Activated T-helper 2 cell treated with anti-CD3 and anti-CD28 coated beads, Interferon-gamma antibody, Interleukin-2, Interleukin-4, amounts not matched to agents 10 μg/mL and 5 μg/mL and 100 μg/mL, durations not matched to agents 14 hours and 24 hours and 36 hours (primary cell): ENCODE measurements around the gene PLA2G4C. TPM values are rescaled to one million over a fixed set of nuclear protein-coding genes. Genes with fewer than 3 reads are reported as not detected.
"Not testable (repeated sequence)": the region's sequence is repeated elsewhere in the genome, so short reads cannot be mapped to it uniquely, and the experiment has no call there.

Experiments
- DNase-seq: peaks from one replicate; pipeline ENCODE4 v3.0.0; 2021; ENCODE audit warnings: low spot score
- H3K27ac Mint-ChIP-seq: one replicate; pipeline ENCODE4 v1.8.0; 2021; ENCODE audit warnings: mixed read lengths
- H3K27me3 Mint-ChIP-seq: one replicate; pipeline ENCODE4 v1.8.0; 2021; ENCODE audit warnings: low read depth, mixed read lengths
- H3K36me3 Mint-ChIP-seq: one replicate; pipeline ENCODE4 v1.8.0; 2021; ENCODE audit warnings: low read depth, mixed read lengths
- H3K4me1 Mint-ChIP-seq: one replicate; pipeline ENCODE4 v1.8.0; 2021; ENCODE audit warnings: low read depth, mixed read lengths
- H3K4me3 Mint-ChIP-seq: one replicate; pipeline ENCODE4 v1.8.0; 2021; ENCODE audit warnings: low read depth, mild to moderate bottlenecking, moderate library complexity, mixed read lengths
- H3K9me3 Mint-ChIP-seq: one replicate; pipeline ENCODE4 v1.8.0; 2021; ENCODE audit warnings: mixed read lengths
- intact Hi-C: fragments of 100-400 bp; cut with micrococcal nuclease; formaldehyde crosslinking; loops from one replicate; pipeline ENCODE4 v1.15.1; 2023
- total RNA-seq: library from RNA; stranded (reverse); gene quantifications from 2 replicates; pipeline ENCODE4 v1.2.3, GENCODE V29; 2022

Gene PLA2G4C
- total RNA-seq, 1 donor from 2014 or later = 11.3 TPM

DNA sequence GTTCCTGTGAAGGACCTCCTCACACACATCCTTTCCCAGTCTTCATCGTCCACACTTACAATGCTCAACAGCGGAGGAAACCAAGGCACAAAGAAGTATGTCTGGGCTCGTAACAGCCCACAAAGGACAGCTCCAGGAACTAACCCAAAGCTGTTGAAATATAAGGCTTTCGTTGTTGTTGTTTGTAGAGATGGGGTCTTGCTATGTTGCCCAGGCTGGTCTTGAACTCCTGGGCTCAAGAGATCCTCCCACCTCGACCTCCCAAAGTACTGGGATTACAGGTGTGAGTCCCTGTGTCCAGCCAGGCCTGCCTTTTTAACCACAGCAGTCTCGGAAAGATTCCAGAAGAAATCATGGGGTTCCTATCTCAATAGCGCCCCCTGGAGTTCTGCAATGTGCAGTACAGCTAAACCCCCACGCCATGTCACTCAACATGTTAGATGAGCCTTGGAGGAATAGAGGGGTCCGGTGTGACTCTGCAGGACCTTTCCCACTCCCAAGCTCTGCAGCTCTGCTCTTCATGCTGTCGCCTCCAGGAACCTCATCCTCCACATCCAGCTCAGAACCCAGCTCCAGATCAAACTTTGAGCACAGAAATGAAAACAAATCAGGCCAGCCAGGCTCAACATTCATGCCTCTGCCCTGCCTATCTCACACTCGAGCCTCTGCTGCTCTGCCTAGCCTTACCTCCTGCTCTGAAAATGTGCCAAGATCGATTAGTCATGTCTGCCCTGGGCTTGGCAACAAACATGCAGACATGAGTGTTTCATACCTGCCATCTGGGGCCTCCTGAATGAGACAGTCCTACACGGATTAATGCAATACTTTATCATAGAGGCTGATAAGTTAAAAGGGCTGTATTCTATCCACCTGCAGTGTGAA, 7.5 kb downstream of the PLA2G4C start:
- Mint-ChIP-seq H3K9me3 (no peaks in the 10 kb centered on the region), H3K27ac (peak overlapping the region; percentile 1), H3K36me3 (peaks cover 5% of the 10 kb centered on the region), H3K27me3 (no peaks in the 10 kb centered on the region), H3K4me3 (no peak overlapping the region), H3K4me1 (peaks cover 9% of the 10 kb centered on the region)
- DNase-seq = no peak
- intact Hi-C loops = loop anchor here (10.0 kb wide), 1 partner anchor 162 kb away; no protein-coding TSS in a partner anchor

DNA sequence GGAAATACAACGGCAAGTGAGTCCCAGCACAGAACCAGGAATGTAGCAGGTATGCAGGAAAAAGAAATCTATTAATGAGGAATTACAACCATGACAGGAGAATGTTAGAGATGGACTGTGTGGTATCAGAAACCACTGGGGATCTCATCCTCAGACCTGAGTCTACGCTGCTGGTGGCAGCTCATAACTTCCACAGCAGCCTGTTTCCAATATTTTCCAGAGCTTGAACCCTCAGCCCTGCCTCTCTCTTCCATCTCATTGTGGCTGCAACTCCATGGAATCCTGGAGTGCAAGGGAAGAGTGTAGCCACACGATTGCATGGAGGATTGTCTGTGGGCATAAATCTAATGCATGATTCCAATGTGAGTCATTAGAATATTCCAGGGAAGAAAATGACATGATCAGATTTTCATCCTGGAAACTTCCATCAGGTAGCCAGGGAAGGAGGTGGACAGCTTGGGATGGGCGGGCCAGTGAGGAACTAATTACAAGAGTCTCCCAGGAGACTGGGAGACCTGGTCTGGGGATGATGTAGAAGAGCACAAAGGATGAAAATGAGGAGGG, 14.9 kb downstream of the PLA2G4C start:
- no peaks in the 10 kb centered on the region for H3K27me3 Mint-ChIP-seq
- H3K4me1 Mint-ChIP-seq = peaks cover 3% of the 10 kb centered on the region
- no peak for DNase-seq
- H3K36me3 Mint-ChIP-seq = peaks cover 8% of the 10 kb centered on the region
- intact Hi-C loops = no loop called here
- peaks cover 8% of the 10 kb centered on the region for H3K9me3 Mint-ChIP-seq
- no peak overlapping the region for H3K4me3 Mint-ChIP-seq
- no peak overlapping the region for H3K27ac Mint-ChIP-seq

DNA sequence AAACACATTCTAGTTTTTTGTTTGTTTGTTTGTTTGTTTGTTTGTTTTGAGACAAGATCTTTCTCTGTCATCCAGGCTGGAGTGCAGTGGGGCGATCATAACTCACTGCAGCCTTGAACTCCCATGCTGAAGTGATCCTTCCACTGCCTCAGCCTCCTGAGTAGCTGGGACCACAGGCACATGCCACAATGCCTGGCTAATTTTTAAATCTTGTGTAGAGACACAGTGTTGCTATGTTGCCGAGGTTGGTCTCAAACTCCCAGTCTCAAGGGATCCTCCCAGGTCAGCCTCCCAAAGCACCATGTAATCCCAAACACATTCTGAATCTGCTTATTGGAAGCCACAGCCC, 15.8 kb downstream of the PLA2G4C start:
- intact Hi-C loops = no loop called here
- no peaks in the 10 kb centered on the region for H3K27me3 Mint-ChIP-seq
- DNase-seq = no peak
- peaks cover 3% of the 10 kb centered on the region for H3K4me1 Mint-ChIP-seq
- H3K4me3 Mint-ChIP-seq = no peak overlapping the region
- peaks cover 8% of the 10 kb centered on the region for H3K9me3 Mint-ChIP-seq
- H3K36me3 Mint-ChIP-seq = peaks cover 8% of the 10 kb centered on the region
- H3K27ac Mint-ChIP-seq = no peak overlapping the region

DNA sequence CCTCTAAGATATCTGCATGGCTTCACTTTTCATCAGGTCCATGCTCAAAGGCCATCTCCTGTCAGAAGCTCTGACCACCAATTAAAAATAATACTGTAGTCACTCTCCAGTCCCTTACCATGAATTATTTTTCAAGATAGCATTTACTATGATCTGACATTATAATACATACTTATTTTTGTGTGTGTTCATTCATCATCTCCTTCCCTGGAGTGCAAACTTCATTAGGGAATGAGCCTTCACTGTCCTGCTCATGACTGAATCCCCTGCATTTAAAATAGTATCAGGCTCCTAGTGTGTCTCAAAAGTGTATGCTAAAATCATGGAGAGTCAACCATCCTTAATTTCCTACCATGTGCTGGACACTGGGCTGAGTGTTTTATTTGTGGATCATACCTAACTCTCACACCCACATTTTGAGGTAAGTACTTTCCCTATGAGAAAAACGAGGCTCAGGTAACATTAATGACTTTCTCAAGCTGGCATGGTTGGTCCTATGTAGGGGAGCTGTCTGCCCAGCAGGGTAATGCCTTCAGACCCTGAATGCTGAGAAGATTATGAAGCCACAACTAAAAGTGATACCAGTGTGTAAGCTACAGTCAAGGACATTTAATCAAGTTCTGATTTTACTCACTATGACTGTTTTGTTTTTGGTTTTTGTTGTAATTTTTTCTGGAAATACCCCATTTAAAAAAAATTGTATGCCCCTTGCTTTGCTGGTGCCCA, 16.3 kb downstream of the PLA2G4C start:
- intact Hi-C loops = no loop called here
- no peak overlapping the region for H3K27ac Mint-ChIP-seq
- DNase-seq = no peak
- peaks cover 8% of the 10 kb centered on the region for H3K36me3 Mint-ChIP-seq
- H3K4me1 Mint-ChIP-seq = peaks cover 3% of the 10 kb centered on the region
- H3K9me3 Mint-ChIP-seq = peaks cover 8% of the 10 kb centered on the region
- H3K27me3 Mint-ChIP-seq = no peaks in the 10 kb centered on the region
- H3K4me3 Mint-ChIP-seq = no peak overlapping the region

DNA sequence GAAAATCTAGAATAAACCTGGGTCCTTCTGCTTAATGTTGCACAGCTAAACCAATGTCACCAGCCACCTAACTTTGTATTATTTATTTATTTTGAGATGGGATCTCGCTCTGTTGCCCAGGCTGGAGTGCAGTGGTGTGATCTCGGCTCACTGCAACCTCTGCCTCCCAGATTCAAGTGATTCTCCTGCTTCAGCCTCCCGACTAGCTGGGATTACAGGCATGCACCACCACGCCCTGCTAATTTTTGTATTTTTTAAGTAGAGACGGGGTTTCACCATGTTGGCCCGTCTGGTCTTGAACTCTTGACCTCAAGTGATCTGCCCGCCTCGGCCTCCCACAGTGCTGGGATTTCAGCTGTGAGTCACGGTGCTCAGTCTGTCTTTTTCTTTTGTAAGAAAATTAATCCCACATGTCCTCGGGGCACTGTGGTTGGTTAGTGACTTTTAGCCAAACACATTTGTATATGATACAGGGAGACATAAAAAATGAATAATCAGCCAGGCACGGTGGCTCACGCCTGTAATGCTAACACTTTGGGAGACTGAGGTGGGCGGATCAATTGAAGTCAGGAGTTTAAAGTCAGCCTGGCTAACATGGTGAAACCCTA, 19.4 kb downstream of the PLA2G4C start:
- H3K36me3 Mint-ChIP-seq, H3K4me1 Mint-ChIP-seq, H3K27ac Mint-ChIP-seq, H3K9me3 Mint-ChIP-seq, H3K27me3 Mint-ChIP-seq, DNase-seq, H3K4me3 Mint-ChIP-seq, intact Hi-C loops: not testable (repeated sequence)

DNA sequence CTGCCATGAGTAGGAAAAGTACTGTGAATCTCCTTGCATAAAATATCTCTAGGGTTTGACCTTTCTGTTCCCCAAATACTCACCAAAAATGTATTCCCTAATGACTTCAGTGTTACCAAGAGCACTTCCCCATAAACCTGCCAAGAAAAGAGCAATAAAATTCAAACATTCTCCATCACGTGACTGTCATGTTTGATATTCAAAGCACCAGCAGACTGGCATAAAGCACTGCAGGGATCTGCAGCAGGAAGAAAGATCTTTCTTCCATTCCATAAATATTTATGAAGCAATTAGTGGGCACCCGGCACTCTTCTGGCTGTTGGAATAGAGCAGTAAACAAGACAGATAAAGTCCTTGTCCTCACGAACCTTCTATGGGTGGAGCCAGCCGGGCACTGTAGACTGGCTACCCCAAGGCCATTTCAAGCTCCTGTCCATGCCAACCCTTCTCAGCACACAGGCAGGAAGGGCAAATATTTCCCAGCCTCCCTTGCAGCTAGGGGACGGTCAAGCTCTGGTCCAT, 20.3 kb downstream of the PLA2G4C start:
- H3K27me3 Mint-ChIP-seq = no peaks in the 10 kb centered on the region
- H3K4me1 Mint-ChIP-seq = peaks cover 3% of the 10 kb centered on the region
- H3K36me3 Mint-ChIP-seq = peaks cover 8% of the 10 kb centered on the region
- peaks cover 8% of the 10 kb centered on the region for H3K9me3 Mint-ChIP-seq
- intact Hi-C loops = no loop called here
- DNase-seq = no peak
- no peak overlapping the region for H3K27ac Mint-ChIP-seq
- H3K4me3 Mint-ChIP-seq = no peak overlapping the region

DNA sequence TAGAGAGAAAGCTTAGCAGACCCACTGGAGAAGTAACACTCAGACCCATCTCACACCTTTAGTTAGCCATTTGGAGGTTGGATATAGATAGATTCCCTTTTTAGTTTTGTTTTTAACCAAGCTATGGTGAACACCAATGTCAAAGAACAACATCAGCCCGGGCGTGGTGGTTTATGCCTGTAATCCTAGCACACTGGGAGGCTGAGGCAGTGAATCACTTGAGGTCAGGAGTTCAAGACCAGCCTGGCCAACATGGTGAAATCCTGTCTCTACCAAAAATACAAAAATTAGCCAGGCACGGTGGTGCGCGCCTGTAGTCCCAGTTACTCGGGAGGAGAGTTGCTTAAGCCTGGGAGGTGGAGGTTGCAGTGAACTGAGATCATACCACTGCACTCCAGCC, 21.6 kb downstream of the PLA2G4C start:
- H3K36me3 Mint-ChIP-seq, H3K27ac Mint-ChIP-seq, H3K9me3 Mint-ChIP-seq, H3K27me3 Mint-ChIP-seq, intact Hi-C loops, DNase-seq, H3K4me3 Mint-ChIP-seq, H3K4me1 Mint-ChIP-seq: not testable (repeated sequence)

DNA sequence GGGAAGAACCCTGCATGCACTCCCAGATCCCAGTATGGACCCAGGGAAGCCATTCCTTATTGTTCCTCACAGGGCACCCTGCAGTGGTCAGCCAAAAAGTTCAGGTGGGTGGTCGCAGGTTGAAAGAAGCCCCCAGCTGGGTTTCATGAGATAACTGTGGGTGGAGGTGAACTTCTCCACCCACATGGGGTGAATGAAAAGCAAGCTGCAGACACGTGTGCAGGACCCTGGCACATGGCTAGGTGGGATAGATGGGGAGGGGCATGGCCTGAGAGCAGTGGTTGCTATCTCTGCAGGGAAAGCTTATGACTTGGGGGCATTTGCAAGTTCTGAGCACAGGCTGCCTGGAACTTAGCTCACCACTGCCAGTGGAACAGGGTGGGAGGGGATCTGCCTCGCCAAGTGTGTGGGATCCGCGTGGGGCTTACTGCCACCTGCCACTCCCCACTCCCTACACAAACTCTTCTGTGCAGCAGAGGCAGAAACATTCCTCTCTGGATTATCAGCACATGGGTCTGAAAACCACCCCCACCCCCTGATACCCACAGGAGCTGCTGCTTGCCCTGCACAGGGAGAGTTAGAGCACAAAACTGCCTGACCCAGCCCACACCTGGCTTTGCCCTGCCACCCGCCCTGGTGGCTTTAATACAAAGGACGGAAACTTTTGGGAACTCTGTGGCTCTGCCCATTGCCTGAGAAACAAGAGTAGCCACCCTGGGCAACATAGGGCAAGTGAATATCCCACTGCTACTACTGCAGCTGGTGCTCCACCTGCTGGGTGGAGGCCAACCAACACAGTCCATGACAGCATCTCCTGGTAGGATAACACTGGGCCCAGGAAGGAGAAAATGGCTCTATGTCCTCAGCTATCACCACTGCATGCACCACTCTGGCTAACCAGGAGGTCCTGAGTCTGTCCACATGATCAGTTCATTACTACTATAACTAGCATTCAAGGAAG, 24.4 kb downstream of the PLA2G4C start:
- no peaks in the 10 kb centered on the region for H3K27me3 Mint-ChIP-seq
- DNase-seq = no peak
- H3K9me3 Mint-ChIP-seq = no peaks in the 10 kb centered on the region
- no peaks in the 10 kb centered on the region for H3K4me1 Mint-ChIP-seq
- H3K4me3 Mint-ChIP-seq = no peak overlapping the region
- no peaks in the 10 kb centered on the region for H3K36me3 Mint-ChIP-seq
- no peak overlapping the region for H3K27ac Mint-ChIP-seq
- intact Hi-C loops = no loop called here

DNA sequence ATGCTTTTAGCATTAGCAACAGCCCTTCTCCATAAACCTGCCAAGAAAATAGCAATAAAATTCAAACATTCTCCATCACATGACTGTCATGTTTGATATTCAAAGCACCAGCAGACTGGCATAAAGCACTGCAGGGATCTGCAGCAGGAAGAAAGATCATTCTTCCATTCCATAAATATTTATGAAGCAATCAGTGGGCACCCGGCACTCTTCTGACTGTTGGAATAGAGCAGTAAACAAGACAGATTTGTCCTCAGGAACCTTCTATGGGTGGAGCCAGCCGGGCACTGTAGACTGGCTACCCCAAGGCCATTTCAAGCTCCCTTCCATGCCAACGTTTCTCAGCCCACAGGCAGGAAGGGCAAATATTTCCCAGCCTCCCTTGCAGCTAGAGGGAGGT, 25.5 kb downstream of the PLA2G4C start:
- Mint-ChIP-seq H3K9me3 (no peaks in the 10 kb centered on the region), H3K4me1 (no peaks in the 10 kb centered on the region), H3K27me3 (no peaks in the 10 kb centered on the region), H3K4me3 (no peak overlapping the region), H3K27ac (no peak overlapping the region), H3K36me3 (no peaks in the 10 kb centered on the region)
- no peak for DNase-seq
- intact Hi-C loops = no loop called here

DNA sequence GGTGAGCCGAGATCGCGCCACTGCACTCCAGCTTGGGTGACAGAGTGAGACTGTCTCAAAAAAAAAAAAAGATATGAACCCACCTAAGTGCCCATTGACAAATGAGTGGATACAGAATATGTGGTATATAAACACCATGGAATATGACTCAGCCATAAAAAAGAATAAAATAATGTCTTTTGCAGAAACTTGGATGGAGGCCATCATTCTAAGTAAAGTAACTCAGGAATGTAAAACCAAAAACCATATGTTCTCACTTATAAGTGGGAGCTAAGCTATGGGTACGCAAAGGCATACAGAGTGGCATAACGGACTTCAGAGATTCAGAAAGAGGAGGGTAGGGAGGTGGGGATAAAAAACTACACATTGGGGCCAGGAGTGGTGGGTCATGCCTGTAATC, 29.5 kb downstream of the PLA2G4C start:
- H3K27ac Mint-ChIP-seq = no peak overlapping the region
- no peaks in the 10 kb centered on the region for H3K9me3 Mint-ChIP-seq
- no peaks in the 10 kb centered on the region for H3K36me3 Mint-ChIP-seq
- H3K4me1 Mint-ChIP-seq = no peaks in the 10 kb centered on the region
- no peaks in the 10 kb centered on the region for H3K27me3 Mint-ChIP-seq
- intact Hi-C loops = no loop called here
- no peak for DNase-seq
- H3K4me3 Mint-ChIP-seq = no peak overlapping the region

DNA sequence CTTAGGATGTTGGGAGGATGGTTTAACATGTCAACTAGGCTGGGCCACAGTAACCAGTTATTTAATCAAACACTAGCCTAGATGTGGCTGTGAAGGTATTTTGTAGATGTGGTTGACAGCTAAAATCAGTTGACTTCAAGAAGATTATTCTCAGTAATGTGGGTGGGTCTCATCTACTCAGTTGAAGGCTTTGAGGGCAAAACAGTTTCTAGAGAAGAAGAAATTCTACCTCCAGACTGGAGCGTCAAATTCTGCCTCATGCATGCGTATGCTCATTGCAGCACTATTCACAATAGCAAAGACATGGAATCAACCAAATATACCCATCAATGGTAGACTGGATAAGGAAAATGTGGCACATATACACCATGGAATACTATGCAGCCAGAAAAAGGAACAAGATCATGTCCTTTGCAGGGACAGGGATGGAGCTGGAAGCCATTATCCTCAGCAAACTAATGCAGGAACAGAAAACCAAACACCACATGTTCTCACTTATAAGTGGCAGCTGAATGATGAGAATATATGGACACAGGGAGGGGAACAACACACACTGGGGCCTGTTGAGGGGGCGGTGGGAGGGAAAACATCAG, 40.3 kb downstream of the PLA2G4C start:
- not testable (repeated sequence) for DNase-seq, H3K27me3 Mint-ChIP-seq

DNA sequence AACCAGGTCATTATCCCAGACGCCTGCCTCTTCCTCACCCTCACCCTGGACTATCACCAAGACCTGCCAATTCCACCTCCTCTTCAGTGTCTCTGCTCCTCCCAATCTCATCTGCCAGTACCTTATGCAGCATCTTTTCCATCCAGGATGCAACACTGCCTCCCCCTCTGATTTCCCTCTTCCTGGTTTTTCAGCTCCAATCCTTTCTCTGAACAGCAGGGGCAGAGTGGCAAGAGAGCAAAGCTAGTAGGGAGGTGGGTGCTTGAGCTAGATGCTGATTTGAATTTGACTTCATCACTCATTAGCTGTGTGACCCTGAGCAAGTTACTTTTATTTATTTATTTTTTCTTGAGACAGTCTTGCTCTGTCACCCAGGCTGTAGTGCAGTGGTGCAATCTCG, 41.2 kb downstream of the PLA2G4C start:
- Mint-ChIP-seq H3K36me3 (no peaks in the 10 kb centered on the region), H3K27me3 (no peaks in the 10 kb centered on the region), H3K4me3 (no peak overlapping the region), H3K9me3 (no peaks in the 10 kb centered on the region), H3K27ac (no peak overlapping the region), H3K4me1 (no peaks in the 10 kb centered on the region)
- DNase-seq = no peak
- intact Hi-C loops = no loop called here

More for the DNA sequence above, 40.3 kb downstream of the PLA2G4C start:
- H3K27ac Mint-ChIP-seq, H3K4me1 Mint-ChIP-seq, H3K36me3 Mint-ChIP-seq, intact Hi-C loops, H3K4me3 Mint-ChIP-seq, H3K9me3 Mint-ChIP-seq: not testable (repeated sequence)
